ENCODE results near the gene PLXNA4.

- TF ChIP-seq CTCF (IDR thresholded peaks at IDR 0.05) (peak in 1 of 3 experiments; percentile 8), POLR2A (IDR thresholded peaks at IDR 0.05) (no peak)
Observed at GRCh38 chr7:132394283-132395198, 181.7 kb downstream of the PLXNA4 start.
